Choroid plexus epithelial cell (primary cell): Measurements from ENCODE around the gene RBMS3.

Source experiments
- DNase-seq: peaks from one replicate; pipeline ENCODE4 v3.0.0-alpha.2; 2010; ENCODE audit warnings: low read depth
- H3K4me3 ChIP-seq: 2 replicates; pipeline ENCODE4 v1.5.1; 2011; ENCODE audit warnings: low read depth, mild to moderate bottlenecking, control low read depth, low read length, moderate library complexity
- CTCF ChIP-seq: conservative IDR thresholded peaks from 2 replicates; pipeline ENCODE4 v1.5.1; 2011; ENCODE audit warnings: low read depth, mild to moderate bottlenecking, control low read depth, inconsistent platforms, low read length, moderate library complexity

The RBMS3 gene

GRCh38 chr3:29291260-29291981 is 10.6 kb downstream of the RBMS3 start:
- no peak overlapping the region for H3K4me3 ChIP-seq
- TF ChIP-seq CTCF, result no peak
- DNase-seq, result no peak

- TF ChIP-seq CTCF, result no peak
- H3K4me3 ChIP-seq, result no peak overlapping the region
- no peak for DNase-seq
Measured at GRCh38 chr3:29291982-29292363, 11.1 kb downstream of the RBMS3 start.

- no peak for DNase-seq
- H3K4me3 ChIP-seq, result no peak overlapping the region
Measured at GRCh38 chr3:29293421-29293820, 12.6 kb downstream of the RBMS3 start.

DNA sequence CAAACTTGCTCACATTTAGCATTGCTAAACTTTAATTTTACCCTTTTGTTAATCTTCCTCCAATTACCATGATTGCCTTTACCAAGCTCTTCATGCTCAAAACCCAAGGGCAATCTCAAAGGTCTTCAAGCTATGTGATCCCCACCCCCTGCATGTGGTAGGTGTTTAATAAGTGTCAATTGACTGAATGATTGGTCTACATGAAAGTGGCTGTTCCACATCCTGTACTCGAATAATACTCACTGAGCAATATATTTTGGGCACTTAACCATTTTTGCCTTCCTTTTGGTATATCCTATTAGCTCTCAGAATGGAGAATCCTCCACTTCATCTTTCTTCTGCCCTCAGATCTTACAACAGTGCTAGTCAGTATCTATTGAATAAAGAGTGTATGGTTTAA is 17.1 kb downstream of the RBMS3 start:
- DNase-seq, result no peak
- TF ChIP-seq CTCF, result no peak
- H3K4me3 ChIP-seq, result no peak overlapping the region

More at GRCh38 chr3:29293421-29293820, 12.6 kb downstream of the RBMS3 start:
- no peak for TF ChIP-seq CTCF

DNA sequence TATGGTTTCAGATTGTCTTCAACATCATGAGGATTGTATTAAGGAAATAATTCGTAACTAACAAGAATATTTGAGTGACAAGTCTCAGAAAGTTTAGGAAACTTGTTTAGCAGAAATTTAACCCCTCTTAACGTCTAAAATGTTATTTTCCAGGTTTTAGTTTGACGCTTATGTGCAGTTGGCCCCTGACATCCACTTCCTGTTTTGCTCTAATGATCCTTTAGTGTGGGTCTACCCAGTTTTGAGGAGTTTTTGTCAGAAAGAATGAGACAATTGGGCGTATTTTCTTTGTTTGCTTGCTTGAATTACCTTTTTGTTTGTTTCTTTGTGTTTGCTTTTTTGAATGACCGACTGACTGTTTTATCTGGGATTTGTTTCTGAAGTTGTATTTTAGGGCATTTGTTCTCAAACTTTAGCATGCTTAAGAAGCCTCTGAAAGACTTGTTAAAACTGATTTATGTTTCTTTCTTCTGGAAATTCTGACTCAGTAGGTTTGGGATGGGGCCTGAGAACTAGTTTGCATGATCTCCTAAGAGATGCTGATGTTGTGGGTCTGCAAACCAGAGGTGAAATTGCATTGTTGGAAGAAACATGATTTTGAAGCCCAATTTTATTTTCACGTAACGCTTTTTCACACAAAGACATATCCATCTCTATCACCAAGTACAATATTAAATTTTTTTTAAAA is 20.6 kb downstream of the RBMS3 start:
- H3K4me3 ChIP-seq, result no peak overlapping the region
- DNase-seq, result no peak
- no peak for TF ChIP-seq CTCF

DNA sequence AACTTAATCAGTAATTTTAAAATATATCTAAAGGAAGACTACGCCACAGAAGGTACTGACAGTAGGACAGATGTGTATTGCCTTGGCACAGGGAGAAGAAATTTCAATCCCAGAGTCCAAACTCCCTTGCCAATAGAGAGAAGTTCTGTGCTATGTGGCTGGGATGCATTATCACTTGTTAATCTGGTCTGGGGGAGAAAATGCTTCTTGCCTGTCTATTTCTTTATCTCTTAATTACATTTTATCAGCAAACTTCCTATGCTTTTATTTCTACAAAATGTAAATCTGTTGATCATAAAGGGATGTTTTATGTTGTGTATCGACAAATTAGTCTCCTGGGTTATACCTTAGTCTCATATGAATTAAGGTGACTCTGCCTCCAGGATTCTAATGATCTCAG is 21.7 kb downstream of the RBMS3 start:
- no peak overlapping the region for H3K4me3 ChIP-seq
- DNase-seq, result no peak
- TF ChIP-seq CTCF, result no peak

GRCh38 chr3:29307295-29307694 is 26.4 kb downstream of the RBMS3 start:
- TF ChIP-seq CTCF, result no peak
- no peak overlapping the region for H3K4me3 ChIP-seq
- no peak for DNase-seq
